Parathyroid adenoma (tissue), 2 donors: ENCODE data around the gene GNAT2.
A peak's percentile ranks its signal among the peaks of the same experiment; 100 is the strongest.

Experiments
- H2AFZ ChIP-seq: fragments of 300-600 bp; sonication (generic); one replicate; pipeline ENCODE4 v1.7.0; 2017; ENCODE audit warnings: antibody characterized with exemption, mild to moderate bottlenecking
- H3K27ac ChIP-seq: fragments of 300-600 bp; sonication (generic); one replicate; pipeline ENCODE4 v1.7.0; 2017
- H3K27me3 ChIP-seq: fragments of 300-600 bp; sonication (generic); one replicate; pipeline ENCODE4 v1.7.0; 2017; ENCODE audit warnings: low read length; ENCODE audit not compliant: control insufficient read depth, insufficient read depth
- H3K36me3 ChIP-seq: fragments of 300-600 bp; sonication (generic); one replicate; pipeline ENCODE4 v1.7.0; 2017; ENCODE audit warnings: low read length; ENCODE audit not compliant: control insufficient read depth, insufficient read depth
- H3K4me1 ChIP-seq: fragments of 300-600 bp; sonication (generic); one replicate; pipeline ENCODE4 v1.7.0; 2017; ENCODE audit warnings: control low read depth
- H3K4me2 ChIP-seq: fragments of 300-600 bp; sonication (generic); one replicate; pipeline ENCODE4 v1.7.0; 2017; ENCODE audit warnings: low read length
- H3K4me3 ChIP-seq: fragments of 300-600 bp; sonication (generic); one replicate; pipeline ENCODE4 v1.7.0; 2017; ENCODE audit warnings: low read depth, low read length
- H3K79me2 ChIP-seq: fragments of 300-600 bp; sonication (generic); one replicate; pipeline ENCODE4 v1.7.0; 2017; ENCODE audit warnings: control low read depth
- H3K9ac ChIP-seq: fragments of 300-600 bp; sonication (generic); one replicate; pipeline ENCODE4 v1.7.0; 2017; ENCODE audit warnings: mild to moderate bottlenecking
- H3K9me3 ChIP-seq: fragments of 300-600 bp; sonication (generic); one replicate; pipeline ENCODE4 v1.7.0; 2017; ENCODE audit warnings: low read length; ENCODE audit not compliant: control insufficient read depth
- CTCF ChIP-seq: fragments of 300-600 bp; sonication (generic); IDR thresholded peaks from one replicate; pipeline ENCODE4 v1.7.0; 2017; ENCODE audit warnings: antibody characterized with exemption, mild to moderate bottlenecking
- donor health status: primary hyperparathyroidism.

The GNAT2 gene

GRCh38 chr1:109642626-109643025 lies 23.2 kb upstream of the GNAT2 start:
- H2AFZ ChIP-seq = no peak overlapping the region
- H3K4me3 ChIP-seq = no peak overlapping the region
- no peaks in the 10 kb centered on the region for H3K79me2 ChIP-seq
- H3K9ac ChIP-seq = no peak overlapping the region
- no peaks in the 10 kb centered on the region for H3K9me3 ChIP-seq
- H3K36me3 ChIP-seq = no peaks in the 10 kb centered on the region
- H3K27me3 ChIP-seq = no peaks in the 10 kb centered on the region
- no peak overlapping the region for H3K27ac ChIP-seq
- no peaks in the 10 kb centered on the region for H3K4me1 ChIP-seq
- H3K4me2 ChIP-seq = no peak overlapping the region
- no peak for TF ChIP-seq CTCF

- no peaks in the 10 kb centered on the region for H3K79me2 ChIP-seq
- no peaks in the 10 kb centered on the region for H3K4me1 ChIP-seq
- no peak for TF ChIP-seq CTCF
- no peaks in the 10 kb centered on the region for H3K27me3 ChIP-seq
- no peak overlapping the region for H2AFZ ChIP-seq
- no peak overlapping the region for H3K9ac ChIP-seq
- H3K4me3 ChIP-seq = no peak overlapping the region
- no peaks in the 10 kb centered on the region for H3K9me3 ChIP-seq
- no peaks in the 10 kb centered on the region for H3K36me3 ChIP-seq
- H3K4me2 ChIP-seq = no peak overlapping the region
- no peak overlapping the region for H3K27ac ChIP-seq
These were observed 22.4 kb upstream of the GNAT2 start for GRCh38 chr1:109641861-109642260.

DNA sequence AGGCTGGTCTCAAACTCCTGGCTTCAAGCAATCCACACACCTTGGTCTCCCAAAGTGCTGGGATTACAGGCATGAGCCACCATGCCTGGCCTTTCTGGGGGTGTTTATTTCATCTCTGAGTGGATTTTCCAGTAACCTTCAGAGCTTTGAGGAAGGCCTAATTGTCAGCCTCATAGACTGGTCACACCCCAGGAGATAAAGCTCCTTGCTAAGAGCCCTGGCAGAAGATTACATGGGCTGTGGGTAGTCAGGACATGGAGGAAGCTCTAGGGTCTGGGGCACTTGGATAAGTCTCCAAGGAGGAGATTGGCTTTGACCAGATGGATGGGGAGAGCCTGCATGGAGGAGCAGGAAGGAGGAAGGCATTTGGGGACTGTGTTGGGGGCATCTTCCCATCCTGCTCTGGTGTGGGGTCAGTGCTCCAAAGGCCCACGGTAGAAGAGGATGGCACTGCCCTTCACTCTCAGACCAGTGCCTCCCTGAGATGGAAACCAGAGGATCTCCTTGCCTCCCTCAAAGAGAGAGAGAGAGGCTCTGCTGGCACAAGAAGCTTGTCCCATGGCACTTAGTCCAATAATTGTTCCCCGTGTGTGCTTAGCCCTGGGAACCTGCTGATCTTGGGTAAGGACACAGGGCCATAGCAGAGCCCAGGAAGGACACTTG lies 21.8 kb upstream of the GNAT2 start:
- Histone ChIP-seq H3K9ac (no peak overlapping the region), H3K79me2 (no peaks in the 10 kb centered on the region), H3K27ac (no peak overlapping the region), H3K27me3 (no peaks in the 10 kb centered on the region), H3K9me3 (no peaks in the 10 kb centered on the region), H3K36me3 (no peaks in the 10 kb centered on the region), H2AFZ (no peak overlapping the region), H3K4me2 (no peak overlapping the region), H3K4me3 (no peak overlapping the region), H3K4me1 (peaks cover under 1% of the 10 kb centered on the region)
- TF ChIP-seq CTCF = no peak

GRCh38 chr1:109640285-109640865 lies 21.0 kb upstream of the GNAT2 start:
- H3K9ac ChIP-seq = no peak overlapping the region
- H2AFZ ChIP-seq = peak overlapping the region; percentile 22
- no peaks in the 10 kb centered on the region for H3K27me3 ChIP-seq
- no peak overlapping the region for H3K4me3 ChIP-seq
- H3K79me2 ChIP-seq = no peaks in the 10 kb centered on the region
- TF ChIP-seq CTCF = peak; percentile 87
- H3K9me3 ChIP-seq = no peaks in the 10 kb centered on the region
- no peak overlapping the region for H3K27ac ChIP-seq
- no peak overlapping the region for H3K4me2 ChIP-seq
- no peaks in the 10 kb centered on the region for H3K36me3 ChIP-seq
- H3K4me1 ChIP-seq = peaks cover 3% of the 10 kb centered on the region

DNA sequence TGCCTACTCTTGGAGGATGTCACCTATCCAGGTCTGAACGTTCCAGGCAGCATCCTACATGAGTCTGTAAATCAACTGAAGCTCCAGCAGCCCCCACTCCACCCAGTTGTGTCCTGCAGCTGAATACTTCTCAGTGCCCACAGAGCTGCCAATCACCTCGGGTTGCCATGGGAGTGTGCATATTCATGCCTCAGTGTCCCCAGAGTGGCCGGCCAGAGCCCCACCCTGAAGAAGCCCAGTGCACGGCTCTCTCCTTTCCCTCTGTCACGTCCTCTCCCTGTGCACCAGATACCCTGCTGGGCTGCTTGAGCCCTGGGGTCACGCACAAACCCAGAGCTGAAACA lies 20.4 kb upstream of the GNAT2 start:
- Histone ChIP-seq H3K4me1 (peaks cover 6% of the 10 kb centered on the region), H3K27ac (no peak overlapping the region), H3K4me3 (no peak overlapping the region), H3K4me2 (no peak overlapping the region), H3K36me3 (no peaks in the 10 kb centered on the region), H3K79me2 (no peaks in the 10 kb centered on the region), H3K9me3 (no peaks in the 10 kb centered on the region), H3K27me3 (no peaks in the 10 kb centered on the region), H3K9ac (no peak overlapping the region), H2AFZ (no peak overlapping the region)
- TF ChIP-seq CTCF = no peak
